SK-N-SH (cell line): ENCODE data around the gene BAIAP3.

Experiments used
- CTCF ChIP-seq: fragments of 200-600 bp; sonication (generic); IDR thresholded peaks from 2 replicates; pipeline ENCODE4 v1.6.1; 2017; ENCODE audit warnings: antibody characterized with exemption, mild to moderate bottlenecking, moderate library complexity
- FOXM1 ChIP-seq: IDR thresholded peaks from 2 replicates; pipeline ENCODE4 v1.4.0; 2012; ENCODE audit warnings: low read depth, mild to moderate bottlenecking
- POLR2AphosphoS5 ChIP-seq: IDR thresholded peaks from 2 replicates; pipeline ENCODE4 v1.6.1; 2012; ENCODE audit warnings: low read depth, low read length
- RAD21 ChIP-seq: IDR thresholded peaks from 2 replicates; pipeline ENCODE4 v1.6.1; 2012; ENCODE audit warnings: mild to moderate bottlenecking, low read length
- TCF12 ChIP-seq: IDR thresholded peaks from 2 replicates; pipeline ENCODE4 v1.4.0; 2012
- USF2 ChIP-seq: fragments of 150-350 bp; IDR thresholded peaks from 2 replicates; pipeline ENCODE4 v1.6.1; 2017; ENCODE audit warnings: antibody characterized with exemption, low read length, low read depth, borderline replicate concordance
- ZBTB33 ChIP-seq: IDR thresholded peaks from 2 replicates; pipeline ENCODE4 v1.4.0; 2012; ENCODE audit warnings: low read depth, borderline replicate concordance
- TF ChIP-seq, protein P1 (sequence below): IDR thresholded peaks from 2 replicates; pipeline ENCODE4 v1.6.1; 2012; ENCODE audit warnings: mild to moderate bottlenecking, low read depth, low read length, moderate library complexity
- TF ChIP-seq, protein P2 (sequence below): IDR thresholded peaks from 2 replicates; pipeline ENCODE4 v1.4.0; 2012; ENCODE audit warnings: low read depth

DNA sequence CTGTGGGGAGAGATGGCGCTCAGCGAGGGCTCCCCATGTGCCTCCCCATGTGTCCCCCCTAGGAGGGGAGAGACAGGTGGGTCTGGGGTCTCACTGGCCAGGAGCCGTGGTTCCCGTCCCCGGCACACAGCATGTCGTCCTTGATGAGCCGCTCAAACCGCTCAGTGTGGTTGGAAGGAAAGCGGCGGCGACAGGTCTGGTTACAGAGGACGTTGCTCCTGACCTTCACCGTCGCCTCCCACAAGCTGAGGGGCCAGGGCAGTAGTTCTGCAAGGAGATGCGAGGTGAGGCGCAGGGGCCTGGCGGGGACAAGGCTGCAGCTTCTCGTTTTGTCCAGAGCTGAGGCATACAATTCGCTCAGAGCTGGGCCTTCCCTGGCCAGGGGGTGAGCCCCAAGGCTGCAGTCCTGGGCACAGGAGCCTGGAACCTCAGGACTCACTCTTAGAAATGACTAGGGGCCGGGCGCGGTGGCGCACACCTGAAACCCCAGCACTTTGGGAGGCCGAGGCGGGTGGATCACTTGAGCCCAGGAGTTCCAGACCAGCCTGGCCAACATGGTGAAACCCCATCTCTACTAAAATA is 46.8 kb upstream of the BAIAP3 start:
- TF ChIP-seq CTCF: no peak
- TF ChIP-seq RAD21: no peak
- TF ChIP-seq POLR2AphosphoS5: no peak
- TF ChIP-seq, protein P1, sequence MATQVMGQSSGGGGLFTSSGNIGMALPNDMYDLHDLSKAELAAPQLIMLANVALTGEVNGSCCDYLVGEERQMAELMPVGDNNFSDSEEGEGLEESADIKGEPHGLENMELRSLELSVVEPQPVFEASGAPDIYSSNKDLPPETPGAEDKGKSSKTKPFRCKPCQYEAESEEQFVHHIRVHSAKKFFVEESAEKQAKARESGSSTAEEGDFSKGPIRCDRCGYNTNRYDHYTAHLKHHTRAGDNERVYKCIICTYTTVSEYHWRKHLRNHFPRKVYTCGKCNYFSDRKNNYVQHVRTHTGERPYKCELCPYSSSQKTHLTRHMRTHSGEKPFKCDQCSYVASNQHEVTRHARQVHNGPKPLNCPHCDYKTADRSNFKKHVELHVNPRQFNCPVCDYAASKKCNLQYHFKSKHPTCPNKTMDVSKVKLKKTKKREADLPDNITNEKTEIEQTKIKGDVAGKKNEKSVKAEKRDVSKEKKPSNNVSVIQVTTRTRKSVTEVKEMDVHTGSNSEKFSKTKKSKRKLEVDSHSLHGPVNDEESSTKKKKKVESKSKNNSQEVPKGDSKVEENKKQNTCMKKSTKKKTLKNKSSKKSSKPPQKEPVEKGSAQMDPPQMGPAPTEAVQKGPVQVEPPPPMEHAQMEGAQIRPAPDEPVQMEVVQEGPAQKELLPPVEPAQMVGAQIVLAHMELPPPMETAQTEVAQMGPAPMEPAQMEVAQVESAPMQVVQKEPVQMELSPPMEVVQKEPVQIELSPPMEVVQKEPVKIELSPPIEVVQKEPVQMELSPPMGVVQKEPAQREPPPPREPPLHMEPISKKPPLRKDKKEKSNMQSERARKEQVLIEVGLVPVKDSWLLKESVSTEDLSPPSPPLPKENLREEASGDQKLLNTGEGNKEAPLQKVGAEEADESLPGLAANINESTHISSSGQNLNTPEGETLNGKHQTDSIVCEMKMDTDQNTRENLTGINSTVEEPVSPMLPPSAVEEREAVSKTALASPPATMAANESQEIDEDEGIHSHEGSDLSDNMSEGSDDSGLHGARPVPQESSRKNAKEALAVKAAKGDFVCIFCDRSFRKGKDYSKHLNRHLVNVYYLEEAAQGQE: no peak
- TF ChIP-seq FOXM1: no peak
- TF ChIP-seq, protein P2, sequence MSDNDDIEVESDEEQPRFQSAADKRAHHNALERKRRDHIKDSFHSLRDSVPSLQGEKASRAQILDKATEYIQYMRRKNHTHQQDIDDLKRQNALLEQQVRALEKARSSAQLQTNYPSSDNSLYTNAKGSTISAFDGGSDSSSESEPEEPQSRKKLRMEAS: no peak
- no peak for TF ChIP-seq USF2
- TF ChIP-seq ZBTB33: no peak
- no peak for TF ChIP-seq TCF12
